HG03159 (cell line): Measurements from ENCODE around the gene CSN1S1.

ENCODE experiments used
- ATAC-seq: cut with Tn5 transposase; IDR thresholded peaks from one replicate; pipeline ENCODE4 v1.9.1; 2021; ENCODE audit warnings: mild to moderate bottlenecking, moderate library complexity; ENCODE audit not compliant: unreplicated experiment

The CSN1S1 gene

GRCh38 chr4:69986663-69987062 lies 55.8 kb downstream of the CSN1S1 start:
- no peak for ATAC-seq

GRCh38 chr4:69991016-69991415 lies 60.1 kb downstream of the CSN1S1 start:
- ATAC-seq = no peak

DNA sequence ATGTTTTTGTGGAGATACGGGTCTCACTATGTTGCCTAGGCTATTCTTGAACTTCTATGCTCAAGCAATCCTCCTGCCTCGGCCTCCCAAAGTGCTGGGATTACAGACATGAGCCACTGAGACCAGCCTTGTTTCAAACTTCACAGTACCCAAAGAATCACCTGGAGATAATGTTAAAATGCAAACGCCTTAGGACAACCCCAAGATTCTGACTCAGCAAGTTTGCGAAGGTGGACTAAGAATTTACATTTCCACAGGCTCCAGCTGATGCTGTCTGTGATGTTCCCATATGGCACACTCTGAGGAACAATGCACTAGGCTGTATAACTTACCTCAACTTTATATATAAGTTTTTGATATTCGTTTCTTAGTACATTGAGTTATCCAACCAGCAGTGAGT lies 63.9 kb downstream of the CSN1S1 start:
- no peak for ATAC-seq

DNA sequence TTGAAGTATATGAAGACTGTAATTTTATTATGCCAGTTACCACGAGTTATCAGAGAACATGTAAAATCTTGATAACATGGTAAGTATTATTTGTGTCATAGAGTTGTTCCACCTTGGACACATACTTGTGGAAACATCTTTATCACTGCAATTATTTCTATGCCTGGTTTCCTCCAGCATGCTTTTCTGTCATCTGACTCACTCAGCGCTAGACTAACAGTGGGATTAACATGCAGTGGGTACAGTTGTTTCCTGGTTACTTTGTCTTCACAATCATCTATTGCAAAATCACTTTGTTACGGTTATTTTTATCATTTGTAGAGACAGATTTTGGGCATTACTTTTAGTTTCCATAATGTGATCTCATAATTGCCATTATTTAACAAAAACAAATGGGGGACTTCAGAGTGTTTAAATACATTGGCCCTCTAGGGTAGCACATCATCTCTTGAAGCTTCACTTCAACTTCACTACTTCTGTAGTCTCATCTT lies 64.7 kb downstream of the CSN1S1 start, which contains the start of gene STATH:
STATH (plus strand) TSS at position 441 of the 491 bp plus-strand sequence. CDS start 2,472 bp downstream, outside the sequence.
- no peak for ATAC-seq
